Activated naive CD8-positive, alpha-beta T cell treated with anti-CD3 and anti-CD28 coated beads, Interleukin-2, amount 10 ng/mL, durations not matched to agents 7 days and 5 days (primary cell): ENCODE measurements around the gene CD86. TPM values are rescaled to one million over a fixed set of nuclear protein-coding genes. Genes with fewer than 3 reads are reported as not detected.

Source experiments
- ATAC-seq: fragments of 150-1000 bp; cut with Tn5 transposase; one replicate; pipeline ENCODE4 v1.10.0; 2021; ENCODE audit warnings: low read depth, moderate library complexity
- POLR2A ChIA-PET: fragments of 350-600 bp; sonication (Branson Sonifier 250); formaldehyde crosslinking; loops from one replicate; lab custom pipeline; 2021; ENCODE audit warnings: antibody characterized with exemption; lab: Charles Lee
- DNase-seq: peaks from one replicate; pipeline ENCODE4 v3.0.0; 2021
- H3K27ac Mint-ChIP-seq: one replicate; pipeline ENCODE4 v1.8.0; 2022; ENCODE audit warnings: mild to moderate bottlenecking, mixed read lengths
- H3K27me3 Mint-ChIP-seq: one replicate; pipeline ENCODE4 v1.8.0; 2022; ENCODE audit warnings: mild to moderate bottlenecking, moderate library complexity, mixed read lengths
- H3K36me3 Mint-ChIP-seq: one replicate; pipeline ENCODE4 v1.8.0; 2021; ENCODE audit warnings: mild to moderate bottlenecking, mixed read lengths
- H3K4me1 Mint-ChIP-seq: one replicate; pipeline ENCODE4 v1.8.0; 2021; ENCODE audit warnings: mixed read lengths
- H3K4me3 Mint-ChIP-seq: one replicate; pipeline ENCODE4 v1.8.0; 2022; ENCODE audit warnings: mild to moderate bottlenecking, moderate library complexity, mixed read lengths
- H3K9me3 Mint-ChIP-seq: one replicate; pipeline ENCODE4 v1.8.0; 2021; ENCODE audit warnings: mixed read lengths
- total RNA-seq, 2 experiments: library from RNA; stranded (reverse); gene quantifications; one replicate each; pipeline ENCODE4 v1.2.3, GENCODE V29; 2021

CD86 gene
- total RNA-seq, 2 experiments from 2014 or later: 0.42 to 1.0 TPM

GRCh38 chr3:122067214-122067550, 12.0 kb downstream of the CD86 start:
- DNase-seq: no peak
- Mint-ChIP-seq H3K27ac (no peak overlapping the region), H3K36me3 (no peaks in the 10 kb centered on the region), H3K4me3 (no peak overlapping the region), H3K9me3 (no peaks in the 10 kb centered on the region), H3K4me1 (no peaks in the 10 kb centered on the region), H3K27me3 (peaks cover 18% of the 10 kb centered on the region)
- POLR2A ChIA-PET: no interaction called here
- no peak for ATAC-seq

GRCh38 chr3:122067588-122068240, 12.6 kb downstream of the CD86 start:
- no peak overlapping the region for H3K4me3 Mint-ChIP-seq
- peaks cover 16% of the 10 kb centered on the region for H3K27me3 Mint-ChIP-seq
- ATAC-seq (no peak), DNase-seq (no peak)
- POLR2A ChIA-PET: no interaction called here
- H3K4me1 Mint-ChIP-seq: no peaks in the 10 kb centered on the region
- no peak overlapping the region for H3K27ac Mint-ChIP-seq
- no peaks in the 10 kb centered on the region for H3K36me3 Mint-ChIP-seq
- H3K9me3 Mint-ChIP-seq: no peaks in the 10 kb centered on the region

GRCh38 chr3:122074621-122075265, 19.6 kb downstream of the CD86 start:
- peak; percentile 59 for ATAC-seq
- H3K4me3 Mint-ChIP-seq: peak overlapping the region; percentile 20
- POLR2A ChIA-PET: no interaction called here
- peak; percentile 29 for DNase-seq
- H3K27ac Mint-ChIP-seq: peak overlapping the region; percentile 73
- no peaks in the 10 kb centered on the region for H3K36me3 Mint-ChIP-seq
- H3K9me3 Mint-ChIP-seq: no peaks in the 10 kb centered on the region
- H3K4me1 Mint-ChIP-seq: peaks cover 21% of the 10 kb centered on the region
- H3K27me3 Mint-ChIP-seq: peaks cover 7% of the 10 kb centered on the region

GRCh38 chr3:122076491-122077292, 21.5 kb downstream of the CD86 start:
- no peaks in the 10 kb centered on the region for H3K9me3 Mint-ChIP-seq
- H3K36me3 Mint-ChIP-seq: no peaks in the 10 kb centered on the region
- ATAC-seq (no peak), DNase-seq (no peak)
- H3K27me3 Mint-ChIP-seq: peaks cover 7% of the 10 kb centered on the region
- H3K4me1 Mint-ChIP-seq: peaks cover 21% of the 10 kb centered on the region
- POLR2A ChIA-PET: no interaction called here
- H3K4me3 Mint-ChIP-seq: no peak overlapping the region
- peak overlapping the region; percentile 69 for H3K27ac Mint-ChIP-seq

DNA sequence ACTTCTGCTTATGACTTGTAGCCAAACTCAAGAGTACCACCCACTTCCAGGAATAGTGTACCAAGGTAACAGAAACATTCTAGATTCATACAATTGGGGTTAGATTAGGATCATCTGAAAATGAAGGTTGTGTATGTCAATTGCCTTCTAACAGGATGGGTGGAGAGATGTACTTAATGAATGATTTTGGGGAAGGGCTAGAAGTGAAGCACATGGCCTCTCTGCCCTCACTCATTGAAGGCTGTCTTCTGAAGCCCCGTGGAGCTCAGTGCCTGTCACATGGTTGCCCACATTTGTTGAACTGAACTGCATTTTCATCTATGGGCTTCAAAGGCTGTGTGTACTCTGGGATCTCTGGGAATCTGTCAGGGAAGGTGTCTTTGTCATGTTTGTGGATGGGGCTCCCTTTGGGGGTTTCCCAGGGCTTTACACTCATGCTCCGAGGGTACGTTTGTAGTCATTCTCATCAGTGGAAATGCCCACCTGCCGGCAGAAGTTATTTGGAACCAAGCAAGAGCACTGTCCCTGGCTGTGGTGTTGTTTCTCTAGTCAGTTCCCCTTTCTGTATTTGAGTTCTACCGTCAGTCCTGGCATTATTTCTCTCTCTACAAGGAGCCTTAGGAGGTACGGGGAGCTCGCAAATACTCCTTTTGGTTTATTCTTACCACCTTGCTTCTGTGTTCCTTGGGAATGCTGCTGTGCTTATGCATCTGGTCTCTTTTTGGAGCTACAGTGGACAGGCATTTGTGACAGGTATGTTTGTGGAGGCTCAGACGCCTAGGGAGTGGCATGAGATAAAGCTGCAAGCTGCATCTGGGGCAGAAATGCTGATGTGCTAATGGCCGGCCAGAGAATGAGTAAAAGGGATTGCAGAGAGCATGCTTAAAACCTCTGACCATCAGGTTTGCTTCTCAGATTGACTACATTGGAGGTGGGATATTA, 22.4 kb downstream of the CD86 start:
- peaks cover 21% of the 10 kb centered on the region for H3K4me1 Mint-ChIP-seq
- H3K36me3 Mint-ChIP-seq: no peaks in the 10 kb centered on the region
- H3K27me3 Mint-ChIP-seq: peaks cover 7% of the 10 kb centered on the region
- peak overlapping the region; percentile 31 for H3K27ac Mint-ChIP-seq
- H3K4me3 Mint-ChIP-seq: no peak overlapping the region
- DNase-seq: no peak
- POLR2A ChIA-PET: no interaction called here
- peak; percentile 17 for ATAC-seq
- H3K9me3 Mint-ChIP-seq: no peaks in the 10 kb centered on the region

GRCh38 chr3:122078235-122078935, 23.2 kb downstream of the CD86 start:
- H3K27ac Mint-ChIP-seq: no peak overlapping the region
- peaks cover 7% of the 10 kb centered on the region for H3K27me3 Mint-ChIP-seq
- peaks cover 21% of the 10 kb centered on the region for H3K4me1 Mint-ChIP-seq
- H3K9me3 Mint-ChIP-seq: no peaks in the 10 kb centered on the region
- ATAC-seq (no peak), DNase-seq (no peak)
- POLR2A ChIA-PET: no interaction called here
- H3K36me3 Mint-ChIP-seq: no peaks in the 10 kb centered on the region
- H3K4me3 Mint-ChIP-seq: no peak overlapping the region

- DNase-seq (no peak), ATAC-seq (no peak)
- Mint-ChIP-seq H3K36me3 (no peaks in the 10 kb centered on the region), H3K27ac (no peak overlapping the region), H3K27me3 (peaks cover 5% of the 10 kb centered on the region), H3K4me3 (no peak overlapping the region), H3K4me1 (peaks cover 19% of the 10 kb centered on the region), H3K9me3 (no peaks in the 10 kb centered on the region)
- POLR2A ChIA-PET: no interaction called here
Measured at GRCh38 chr3:122079524-122080206, 24.5 kb downstream of the CD86 start.

DNA sequence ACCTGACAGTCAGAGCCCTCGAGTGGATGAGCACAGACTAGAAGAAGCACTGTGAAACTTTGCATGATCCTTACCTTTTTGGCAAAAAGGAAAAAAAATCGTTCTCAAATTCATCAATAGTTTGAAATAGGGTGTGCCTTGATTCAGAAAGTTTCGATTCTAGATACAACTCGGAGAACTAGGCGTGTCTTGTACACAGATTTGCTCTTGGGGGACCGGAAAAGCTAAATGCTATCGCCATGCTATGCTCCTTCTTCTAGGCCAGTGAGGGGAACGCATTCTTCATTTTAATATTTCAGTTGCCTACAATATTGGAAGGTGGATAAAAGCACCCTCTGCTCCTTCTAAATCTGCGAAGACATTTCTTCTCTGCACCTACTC, 25.0 kb downstream of the CD86 start:
- H3K4me1 Mint-ChIP-seq: peaks cover 16% of the 10 kb centered on the region
- no peaks in the 10 kb centered on the region for H3K9me3 Mint-ChIP-seq
- H3K27ac Mint-ChIP-seq: no peak overlapping the region
- H3K4me3 Mint-ChIP-seq: no peak overlapping the region
- peaks cover 5% of the 10 kb centered on the region for H3K27me3 Mint-ChIP-seq
- ATAC-seq: no peak
- DNase-seq: no peak
- no peaks in the 10 kb centered on the region for H3K36me3 Mint-ChIP-seq
- POLR2A ChIA-PET: no interaction called here

- Mint-ChIP-seq H3K4me1 (peaks cover 9% of the 10 kb centered on the region), H3K4me3 (no peak overlapping the region), H3K36me3 (no peaks in the 10 kb centered on the region), H3K27ac (no peak overlapping the region), H3K27me3 (peaks cover 3% of the 10 kb centered on the region), H3K9me3 (no peaks in the 10 kb centered on the region)
- no peak for DNase-seq
- ATAC-seq: no peak
- POLR2A ChIA-PET: no interaction called here
Measured at GRCh38 chr3:122081543-122082247, 26.5 kb downstream of the CD86 start.

DNA sequence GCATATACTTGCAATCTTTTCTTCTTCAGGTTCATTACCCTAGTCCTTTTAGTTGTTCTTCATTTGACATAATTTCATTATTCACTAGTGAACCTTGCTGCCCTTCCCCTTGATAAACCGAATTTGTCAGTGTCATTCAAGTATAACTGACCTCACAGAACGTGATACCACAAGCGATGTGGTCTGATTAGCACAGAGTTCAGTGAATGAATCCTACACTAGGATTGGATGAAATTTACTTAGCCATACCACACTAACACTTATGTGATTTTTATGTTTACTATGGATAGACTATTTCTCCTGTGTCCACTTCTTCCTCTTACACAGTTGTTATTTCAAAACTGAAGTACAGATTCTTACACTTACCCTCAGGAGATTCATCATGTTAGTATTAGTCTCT, 27.2 kb downstream of the CD86 start:
- H3K4me1 Mint-ChIP-seq: peaks cover 3% of the 10 kb centered on the region

GRCh38 chr3:122084799-122085198, 29.6 kb downstream of the CD86 start:
- Mint-ChIP-seq H3K27me3 (peaks cover 7% of the 10 kb centered on the region), H3K9me3 (no peaks in the 10 kb centered on the region), H3K4me1 (peaks cover 1% of the 10 kb centered on the region), H3K27ac (no peak overlapping the region), H3K36me3 (no peaks in the 10 kb centered on the region), H3K4me3 (no peak overlapping the region)
- POLR2A ChIA-PET: no interaction called here
- ATAC-seq: no peak
- no peak for DNase-seq

More for the DNA sequence above, 27.2 kb downstream of the CD86 start:
- ATAC-seq (no peak), DNase-seq (no peak)
- Mint-ChIP-seq H3K36me3 (no peaks in the 10 kb centered on the region), H3K9me3 (no peaks in the 10 kb centered on the region), H3K4me3 (no peak overlapping the region), H3K27ac (no peak overlapping the region), H3K27me3 (peaks cover 5% of the 10 kb centered on the region)
- POLR2A ChIA-PET: no interaction called here

GRCh38 chr3:122085673-122086072, 30.5 kb downstream of the CD86 start:
- H3K4me1 Mint-ChIP-seq: peaks cover 1% of the 10 kb centered on the region
- H3K36me3 Mint-ChIP-seq: no peaks in the 10 kb centered on the region
- H3K27ac Mint-ChIP-seq: no peak overlapping the region
- H3K9me3 Mint-ChIP-seq: no peaks in the 10 kb centered on the region
- DNase-seq: no peak
- no peak overlapping the region for H3K4me3 Mint-ChIP-seq
- H3K27me3 Mint-ChIP-seq: peaks cover 7% of the 10 kb centered on the region
- POLR2A ChIA-PET: no interaction called here
- ATAC-seq: no peak
